ENCODE measurements around the gene EPX.

DNA sequence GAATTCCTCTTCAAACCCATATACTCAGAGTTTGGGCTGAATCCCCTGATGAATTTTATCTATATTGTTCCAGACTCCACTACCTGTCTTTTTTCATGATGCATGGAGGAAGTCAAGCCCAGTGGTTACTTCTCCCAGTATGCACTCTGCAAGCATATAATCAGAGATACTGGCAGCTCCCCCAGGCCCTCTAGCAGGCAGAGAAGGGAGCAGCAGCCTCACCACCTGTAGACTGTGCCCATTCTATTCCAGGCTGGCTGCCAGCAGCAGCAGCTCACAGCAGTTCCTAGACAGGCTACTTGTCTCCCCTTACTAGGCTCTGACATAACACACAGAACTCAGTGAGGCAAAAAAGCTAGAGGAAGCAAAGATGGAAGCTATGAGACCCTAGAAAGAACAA lies 23.2 kb downstream of the EPX start:
- TF ChIP-seq, protein P1, sequence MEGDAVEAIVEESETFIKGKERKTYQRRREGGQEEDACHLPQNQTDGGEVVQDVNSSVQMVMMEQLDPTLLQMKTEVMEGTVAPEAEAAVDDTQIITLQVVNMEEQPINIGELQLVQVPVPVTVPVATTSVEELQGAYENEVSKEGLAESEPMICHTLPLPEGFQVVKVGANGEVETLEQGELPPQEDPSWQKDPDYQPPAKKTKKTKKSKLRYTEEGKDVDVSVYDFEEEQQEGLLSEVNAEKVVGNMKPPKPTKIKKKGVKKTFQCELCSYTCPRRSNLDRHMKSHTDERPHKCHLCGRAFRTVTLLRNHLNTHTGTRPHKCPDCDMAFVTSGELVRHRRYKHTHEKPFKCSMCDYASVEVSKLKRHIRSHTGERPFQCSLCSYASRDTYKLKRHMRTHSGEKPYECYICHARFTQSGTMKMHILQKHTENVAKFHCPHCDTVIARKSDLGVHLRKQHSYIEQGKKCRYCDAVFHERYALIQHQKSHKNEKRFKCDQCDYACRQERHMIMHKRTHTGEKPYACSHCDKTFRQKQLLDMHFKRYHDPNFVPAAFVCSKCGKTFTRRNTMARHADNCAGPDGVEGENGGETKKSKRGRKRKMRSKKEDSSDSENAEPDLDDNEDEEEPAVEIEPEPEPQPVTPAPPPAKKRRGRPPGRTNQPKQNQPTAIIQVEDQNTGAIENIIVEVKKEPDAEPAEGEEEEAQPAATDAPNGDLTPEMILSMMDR (IDR thresholded peaks at IDR 0.05): no peak
- no peak for TF ChIP-seq POLR2A (IDR thresholded peaks at IDR 0.05)
